Limb (tissue), 2 donors: ENCODE data around the gene MGLL.

Experiments
- DNase-seq, 2 donors: peaks; one replicate each; pipeline ENCODE4 v3.0.0-alpha.2; 2016; ENCODE audit errors: extremely low spot score in 2 of 2

Gene MGLL

GRCh38 chr3:127758013-127758412 lies 64.3 kb downstream of the MGLL start:
- DNase-seq, result no peak

GRCh38 chr3:127755305-127755681 lies 67.0 kb downstream of the MGLL start:
- DNase-seq, result no peak

- DNase-seq, result no peak
Observed at GRCh38 chr3:127754411-127755304, 67.7 kb downstream of the MGLL start.

GRCh38 chr3:127753898-127754410 lies 68.4 kb downstream of the MGLL start:
- no peak for DNase-seq

GRCh38 chr3:127753338-127753737 lies 69.0 kb downstream of the MGLL start:
- no peak for DNase-seq

- no peak for DNase-seq
Observed at GRCh38 chr3:127751782-127752181, 70.5 kb downstream of the MGLL start.

GRCh38 chr3:127751163-127751621 lies 71.1 kb downstream of the MGLL start:
- no peak for DNase-seq

GRCh38 chr3:127750226-127751031 lies 71.9 kb downstream of the MGLL start:
- DNase-seq, result no peak

GRCh38 chr3:127749787-127750225 lies 72.5 kb downstream of the MGLL start:
- DNase-seq, result no peak

- DNase-seq, result no peak
Observed at GRCh38 chr3:127749361-127749760, 73.0 kb downstream of the MGLL start.

- DNase-seq, result no peak
Observed at GRCh38 chr3:127748754-127749327, 73.5 kb downstream of the MGLL start.

- DNase-seq, result peak in 1 of 2 donors; percentile 39
Observed at GRCh38 chr3:127747751-127748521, 74.4 kb downstream of the MGLL start.

- no peak for DNase-seq
Observed at GRCh38 chr3:127747066-127747465, 75.2 kb downstream of the MGLL start.

- no peak for DNase-seq
Observed at GRCh38 chr3:127746400-127747057, 75.8 kb downstream of the MGLL start.

- DNase-seq, result peak in 1 of 2 donors; percentile 26
Observed at GRCh38 chr3:127745656-127746399, 76.5 kb downstream of the MGLL start.

GRCh38 chr3:127744875-127745274 lies 77.4 kb downstream of the MGLL start:
- no peak for DNase-seq

GRCh38 chr3:127744253-127744815 lies 78.0 kb downstream of the MGLL start:
- no peak for DNase-seq

- no peak for DNase-seq
Observed at GRCh38 chr3:127743351-127744252, 78.7 kb downstream of the MGLL start.
